ENCODE data around the gene PTTG1IP. TPM values are rescaled to one million over a fixed set of nuclear protein-coding genes. Genes with fewer than 3 reads are reported as not detected.
A peak's percentile ranks its signal among the peaks of the same experiment; 100 is the strongest.

PTTG1IP gene
- total RNA-seq, 2 experiments from 2014 or later: 38.9 to 58.1 TPM

DNA sequence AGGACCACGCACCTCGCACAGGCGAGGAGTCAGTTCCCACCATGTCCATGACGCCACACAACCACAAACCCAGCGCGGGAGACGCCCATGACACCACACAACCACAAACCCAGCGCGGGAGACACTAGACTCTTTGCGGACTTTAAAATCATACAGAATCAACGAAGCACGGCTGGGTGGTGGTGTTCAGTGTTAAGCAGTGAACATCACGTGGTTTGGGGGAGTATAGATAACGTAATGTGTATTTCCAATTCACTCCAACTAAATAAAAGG is 19.2 kb downstream of the PTTG1IP start:
- Histone ChIP-seq H3K4me3 (ENCODE audit: low read depth, low read length, poor library complexity, severe bottlenecking) (no peak overlapping the region), H3K27ac (ENCODE audit: low read depth, low read length, poor library complexity, severe bottlenecking) (no peak overlapping the region), H3K9me2 (ENCODE audit: insufficient read depth, low read length) (no peaks in the 10 kb centered on the region), H2AFZ (ENCODE audit: low read length) (no peak overlapping the region), H3K36me3 (ENCODE audit: insufficient read depth, low read length) (peaks cover 35% of the 10 kb centered on the region), H3K4me2 (ENCODE audit: low read length) (no peak overlapping the region), H3K4me1 (ENCODE audit: insufficient read depth, low read length, poor library complexity, severe bottlenecking) (no peaks in the 10 kb centered on the region), H4K20me1 (ENCODE audit: insufficient read depth, low read length) (no peaks in the 10 kb centered on the region), H3K79me2 (ENCODE audit: insufficient read depth, low read depth, low read length) (no peaks in the 10 kb centered on the region), H3K9me3 (ENCODE audit: low read length) (no peaks in the 10 kb centered on the region)
- TF ChIP-seq EZH2phosphoT487 (IDR thresholded peaks at IDR 0.05; ENCODE audit: borderline replicate concordance, low read depth, low read length): no peak
- TF ChIP-seq, protein P1, sequence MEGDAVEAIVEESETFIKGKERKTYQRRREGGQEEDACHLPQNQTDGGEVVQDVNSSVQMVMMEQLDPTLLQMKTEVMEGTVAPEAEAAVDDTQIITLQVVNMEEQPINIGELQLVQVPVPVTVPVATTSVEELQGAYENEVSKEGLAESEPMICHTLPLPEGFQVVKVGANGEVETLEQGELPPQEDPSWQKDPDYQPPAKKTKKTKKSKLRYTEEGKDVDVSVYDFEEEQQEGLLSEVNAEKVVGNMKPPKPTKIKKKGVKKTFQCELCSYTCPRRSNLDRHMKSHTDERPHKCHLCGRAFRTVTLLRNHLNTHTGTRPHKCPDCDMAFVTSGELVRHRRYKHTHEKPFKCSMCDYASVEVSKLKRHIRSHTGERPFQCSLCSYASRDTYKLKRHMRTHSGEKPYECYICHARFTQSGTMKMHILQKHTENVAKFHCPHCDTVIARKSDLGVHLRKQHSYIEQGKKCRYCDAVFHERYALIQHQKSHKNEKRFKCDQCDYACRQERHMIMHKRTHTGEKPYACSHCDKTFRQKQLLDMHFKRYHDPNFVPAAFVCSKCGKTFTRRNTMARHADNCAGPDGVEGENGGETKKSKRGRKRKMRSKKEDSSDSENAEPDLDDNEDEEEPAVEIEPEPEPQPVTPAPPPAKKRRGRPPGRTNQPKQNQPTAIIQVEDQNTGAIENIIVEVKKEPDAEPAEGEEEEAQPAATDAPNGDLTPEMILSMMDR (conservative IDR thresholded peaks at IDR 0.05; ENCODE audit: low read length): no peak
- ChIA-PET POLR2A (no interaction called here), CTCF (ENCODE audit: unreplicated experiment) (no interaction called here)
- intact Hi-C loops (cut with micrococcal nuclease; ENCODE audit: unreplicated experiment): no loop called here
- BruUV-seq (replicated peaks): no TSS peak
- no peak for DNase-seq (ENCODE audit: low spot score)

DNA sequence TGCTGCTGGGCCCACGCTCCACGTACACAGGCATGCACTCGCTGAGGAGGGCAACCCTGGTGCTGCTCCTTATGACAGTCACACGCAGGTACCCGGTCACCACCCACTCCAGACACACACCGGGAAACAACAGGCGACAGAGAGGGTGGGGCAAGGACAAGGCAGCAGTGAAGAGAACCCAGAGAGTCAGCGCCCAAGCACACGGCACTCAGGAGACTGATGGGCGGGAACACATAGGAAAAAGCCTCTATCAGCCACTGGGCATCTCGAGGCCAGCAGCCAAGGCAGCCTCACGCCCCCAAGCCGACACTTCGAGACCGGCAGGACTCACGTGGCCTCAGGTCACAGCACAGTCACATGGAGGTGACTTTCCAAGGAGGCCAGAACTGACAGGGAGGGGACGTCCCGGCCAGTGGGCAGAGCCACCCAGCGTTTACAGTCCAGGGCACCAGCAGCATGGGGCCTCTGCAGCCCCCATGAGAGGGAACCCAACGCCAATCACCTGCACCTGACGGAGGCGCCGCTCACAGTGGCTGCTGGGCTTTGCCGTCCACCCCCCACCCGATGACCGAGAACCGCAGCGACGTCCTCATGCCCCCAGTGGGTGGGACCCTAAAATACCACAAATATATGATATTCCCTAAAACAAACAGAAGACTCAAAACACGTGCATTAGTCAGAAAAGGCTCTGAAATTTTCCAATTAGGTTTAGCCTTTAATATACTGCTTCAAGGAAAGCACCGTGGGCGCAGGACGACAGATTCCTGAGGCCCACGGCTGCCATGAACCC is 19.7 kb downstream of the PTTG1IP start:
- CTCF ChIA-PET (ENCODE audit: unreplicated experiment): no interaction called here
- intact Hi-C loops (cut with micrococcal nuclease; ENCODE audit: unreplicated experiment): no loop called here
- no peaks in the 10 kb centered on the region for H3K79me2 ChIP-seq (ENCODE audit: insufficient read depth, low read depth, low read length)
- POLR2A ChIA-PET: no interaction called here
- no TSS peak for BruUV-seq (replicated peaks)
- H3K4me1 ChIP-seq (ENCODE audit: insufficient read depth, low read length, poor library complexity, severe bottlenecking): no peaks in the 10 kb centered on the region
- no peak overlapping the region for H3K4me3 ChIP-seq (ENCODE audit: low read depth, low read length, poor library complexity, severe bottlenecking)
- H2AFZ ChIP-seq (ENCODE audit: low read length): no peak overlapping the region
- H3K36me3 ChIP-seq (ENCODE audit: insufficient read depth, low read length): peaks cover 34% of the 10 kb centered on the region
- DNase-seq (ENCODE audit: low spot score): no peak
- H3K9me2 ChIP-seq (ENCODE audit: insufficient read depth, low read length): no peaks in the 10 kb centered on the region
- TF ChIP-seq EZH2phosphoT487 (IDR thresholded peaks at IDR 0.05; ENCODE audit: borderline replicate concordance, low read depth, low read length): no peak
- H3K9me3 ChIP-seq (ENCODE audit: low read length): no peaks in the 10 kb centered on the region
- H3K27ac ChIP-seq (ENCODE audit: low read depth, low read length, poor library complexity, severe bottlenecking): no peak overlapping the region
- H3K4me2 ChIP-seq (ENCODE audit: low read length): no peak overlapping the region
- no peaks in the 10 kb centered on the region for H4K20me1 ChIP-seq (ENCODE audit: insufficient read depth, low read length)

DNA sequence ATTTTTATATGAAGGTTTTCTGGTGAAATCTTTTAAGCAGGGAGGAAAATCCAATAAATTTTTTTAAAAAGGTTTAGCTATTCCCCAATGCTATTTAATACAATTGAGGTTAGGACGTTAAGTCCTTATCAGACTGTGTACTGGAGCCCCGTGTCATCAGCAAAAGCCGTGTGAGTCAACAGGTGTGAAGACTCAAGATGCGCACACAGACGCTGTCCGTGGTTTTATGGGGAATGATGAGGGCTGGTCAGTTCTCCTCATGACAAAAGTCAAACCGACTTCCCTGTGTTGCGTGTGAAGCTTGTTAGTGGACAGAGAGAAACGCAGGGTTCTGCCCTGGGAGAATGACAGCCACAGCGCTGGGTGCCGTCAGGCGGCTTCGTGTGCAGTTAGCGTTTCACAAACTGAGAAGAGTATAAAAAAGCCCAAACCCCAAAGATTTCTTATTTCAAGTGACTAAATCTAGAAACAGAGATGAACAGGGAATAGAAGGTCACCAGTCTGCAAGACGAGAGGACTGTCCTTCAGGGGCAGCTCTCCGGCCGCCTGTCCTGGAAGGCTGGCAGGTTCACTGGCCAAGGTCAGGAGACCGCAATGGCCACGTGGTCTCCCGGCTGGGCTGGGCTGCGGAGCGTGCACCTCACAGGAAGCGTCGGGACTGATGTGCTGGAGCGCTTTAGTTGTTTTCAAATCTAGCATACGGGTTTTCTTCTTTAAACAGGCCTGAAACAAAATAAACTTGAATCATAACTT is 22.4 kb downstream of the PTTG1IP start:
- no peaks in the 10 kb centered on the region for H4K20me1 ChIP-seq (ENCODE audit: insufficient read depth, low read length)
- TF ChIP-seq EZH2phosphoT487 (IDR thresholded peaks at IDR 0.05; ENCODE audit: borderline replicate concordance, low read depth, low read length): no peak
- TF ChIP-seq, protein P1 (conservative IDR thresholded peaks at IDR 0.05; ENCODE audit: low read length): no peak
- BruUV-seq (replicated peaks): TSS peak; percentile 65
- ChIA-PET POLR2A (interaction anchor here (0.6 kb wide), 1 partner anchor 22 kb away, joined by 3 read pairs; the partner anchor contains the start of gene PTTG1IP), CTCF (ENCODE audit: unreplicated experiment) (no interaction called here)
- H3K9me2 ChIP-seq (ENCODE audit: insufficient read depth, low read length): no peaks in the 10 kb centered on the region
- H3K4me1 ChIP-seq (ENCODE audit: insufficient read depth, low read length, poor library complexity, severe bottlenecking): no peaks in the 10 kb centered on the region
- no peaks in the 10 kb centered on the region for H3K79me2 ChIP-seq (ENCODE audit: insufficient read depth, low read depth, low read length)
- intact Hi-C loops (cut with micrococcal nuclease; ENCODE audit: unreplicated experiment): no loop called here
- no peak overlapping the region for H3K27ac ChIP-seq (ENCODE audit: low read depth, low read length, poor library complexity, severe bottlenecking)
- H2AFZ ChIP-seq (ENCODE audit: low read length): no peak overlapping the region
- no peak for DNase-seq (ENCODE audit: low spot score)
- H3K9me3 ChIP-seq (ENCODE audit: low read length): no peaks in the 10 kb centered on the region
- H3K4me2 ChIP-seq (ENCODE audit: low read length): no peak overlapping the region
- no peak overlapping the region for H3K4me3 ChIP-seq (ENCODE audit: low read depth, low read length, poor library complexity, severe bottlenecking)
- peaks cover 27% of the 10 kb centered on the region for H3K36me3 ChIP-seq (ENCODE audit: insufficient read depth, low read length)

Measured in OCI-LY7 (cell line).